Endothelial cell of umbilical vein (primary cell): ENCODE data around the gene CST8. TPM values are rescaled to one million over a fixed set of nuclear protein-coding genes. Genes with fewer than 3 reads are reported as not detected.

Source experiments
- BruUV-seq: library from RNA; stranded (reverse); fragments of 400-500 nt; replicated peaks from 2 replicates; lab custom pipeline; 2021; lab: Mats Ljungman, UMichigan
- CTCF ChIA-PET: fragments of 300-600, 350-600 bp; sonication (Branson Sonifier 250); formaldehyde crosslinking; loops from one replicate; lab custom pipeline; 2021; ENCODE audit warnings: antibody characterized with exemption, inconsistent platforms; lab: Charles Lee
- POLR2A ChIA-PET: fragments of 300-600, 350-600 bp; sonication (Branson Sonifier 250); formaldehyde crosslinking; loops from one replicate; lab custom pipeline; 2021; ENCODE audit warnings: antibody characterized with exemption, inconsistent platforms; lab: Charles Lee
- DNase-seq: peaks from one replicate; pipeline ENCODE4 v3.0.0-alpha.2; 2011; ENCODE audit warnings: low read depth, low spot score
- FAIRE-seq: peaks from 2 replicates; lab custom pipeline; 2011; peaks lifted over from hg19 to GRCh38; lab: Jason Lieb, UNC
- H2AFZ ChIP-seq: 2 replicates; pipeline ENCODE4 v1.6.0; 2012; ENCODE audit warnings: low read depth, low read length, control low read depth, inconsistent platforms
- H3K27ac ChIP-seq: 2 replicates; pipeline ENCODE4 v1.5.1; 2011; ENCODE audit warnings: low read depth, mild to moderate bottlenecking, control low read depth, low read length, moderate library complexity; ENCODE audit not compliant: insufficient read depth
- H3K27me3 ChIP-seq, 2 experiments: 2 replicates each; pipeline versions ENCODE4 v1.6.0 to v1.6.1; 2011; ENCODE audit warnings: low read length in 2 of 2, mixed read lengths in 1 of 2; ENCODE audit not compliant: control insufficient read depth in 2 of 2, insufficient read depth in 2 of 2
- H3K36me3 ChIP-seq, 2 experiments: 2 replicates in 1 of 2; 3 replicates in 1 of 2; pipeline ENCODE4 v1.5.1; 2011; ENCODE audit warnings: low read length in 2 of 2, mild to moderate bottlenecking in 1 of 2, moderate library complexity in 1 of 2; ENCODE audit not compliant: control insufficient read depth in 2 of 2, insufficient read depth in 2 of 2; ENCODE audit errors: extremely low read depth in 1 of 2
- H3K4me1 ChIP-seq: 3 replicates; pipeline ENCODE4 v1.5.1; 2011; ENCODE audit warnings: mild to moderate bottlenecking, low read length; ENCODE audit not compliant: control insufficient read depth, insufficient read depth; ENCODE audit errors: extremely low read depth
- H3K4me2 ChIP-seq: 2 replicates; pipeline ENCODE4 v1.6.1; 2011; ENCODE audit warnings: low read length, control low read depth, mixed read lengths; ENCODE audit not compliant: insufficient read depth
- H3K4me3 ChIP-seq, 3 experiments: fragments of 200-600 bp in 1 of 3; sonication (generic), shearing (Covaris generic) in 1 of 3; replicated peaks in 1 of 3; 2 replicates each; pipeline ENCODE4 v1.5.1; 2011 to 2016; ENCODE audit warnings: control low read depth in 3 of 3, low read length in 3 of 3, mild to moderate bottlenecking in 2 of 3, inconsistent platforms in 1 of 3, low read depth in 1 of 3, moderate library complexity in 1 of 3; ENCODE audit not compliant: insufficient read depth in 1 of 3
- H3K79me2 ChIP-seq: 2 replicates; pipeline ENCODE4 v1.6.0; 2012; ENCODE audit warnings: low read length, inconsistent platforms; ENCODE audit not compliant: control insufficient read depth, insufficient read depth
- H3K9ac ChIP-seq: replicated peaks from 2 replicates; pipeline ENCODE3; 2011; ENCODE audit warnings: low read length, control low read depth; ENCODE audit not compliant: insufficient read depth; ENCODE audit errors: extremely low read depth
- H3K9me1 ChIP-seq: replicated peaks from 3 replicates; pipeline ENCODE4 v1.6.0; 2011; ENCODE audit warnings: mild to moderate bottlenecking, low read length; ENCODE audit not compliant: control insufficient read depth, insufficient read depth; ENCODE audit errors: extremely low read depth
- H3K9me3 ChIP-seq: replicated peaks from 2 replicates; pipeline ENCODE4 v1.5.1; 2012; ENCODE audit warnings: low read length, inconsistent platforms; ENCODE audit not compliant: control insufficient read depth, insufficient read depth
- H4K20me1 ChIP-seq: replicated peaks from 2 replicates; pipeline ENCODE3; 2011; ENCODE audit warnings: mild to moderate bottlenecking, low read length; ENCODE audit not compliant: control insufficient read depth, insufficient read depth; ENCODE audit errors: extremely low read depth
- EZH2 ChIP-seq: IDR thresholded peaks from 2 replicates; pipeline ENCODE4 v1.6.1; 2012; ENCODE audit warnings: borderline replicate concordance, low read depth, mild to moderate bottlenecking, moderate library complexity, low read length, inconsistent platforms; ENCODE audit not compliant: severe bottlenecking
- FOS ChIP-seq: IDR thresholded peaks from 2 replicates; pipeline ENCODE4 v1.6.1; 2011; ENCODE audit warnings: mild to moderate bottlenecking, low read length, moderate library complexity, borderline replicate concordance; ENCODE audit not compliant: insufficient read depth
- GATA2 ChIP-seq: IDR thresholded peaks from 2 replicates; pipeline ENCODE4 v1.7.0; 2011; ENCODE audit warnings: low read depth, mild to moderate bottlenecking, moderate library complexity, mixed read lengths, low read length; ENCODE audit not compliant: insufficient read length, insufficient read depth
- JUN ChIP-seq: IDR thresholded peaks from 2 replicates; pipeline ENCODE4 v1.6.1; 2011; ENCODE audit warnings: borderline replicate concordance, low read depth; ENCODE audit not compliant: insufficient read length, insufficient read depth
- POLR2A ChIP-seq: IDR thresholded peaks from 2 replicates; pipeline ENCODE4 v1.6.1; 2012; ENCODE audit warnings: low read depth, mild to moderate bottlenecking, control low read depth, low read length
- POLR2AphosphoS5 ChIP-seq: IDR thresholded peaks from 2 replicates; pipeline ENCODE4 v1.6.1; 2012; ENCODE audit warnings: low read depth, mild to moderate bottlenecking, control low read depth, low read length, moderate library complexity; ENCODE audit not compliant: insufficient read depth
- dilution Hi-C: fragments of 300-500 bp; cut with MboI; formaldehyde crosslinking; loops from one replicate; pipeline ENCODE4 v1.15.0; 2019; ENCODE audit warnings: low sequenced_read_pairs; ENCODE audit not compliant: extremely low pct_ligation_motif_present
- intact Hi-C: fragments of 100-400 bp; cut with micrococcal nuclease; formaldehyde crosslinking; loops from one replicate; pipeline ENCODE4 v1.10.0; 2022
- polyA plus RNA-seq, 4 experiments: library from polyadenylated mRNA; depleted of rRNA in 3 of 4; stranded (reverse) in 3 of 4; unstranded in 1 of 4; fragments of >200 nt; gene quantifications; 2 replicates each; pipeline versions ENCODE4 v1.2.1 to v1.2.3, GENCODE V29; 2011 to 2012; ENCODE audit warnings: missing spikeins in 1 of 4
- total RNA-seq: library from RNA; stranded (reverse); gene quantifications from 2 replicates; pipeline ENCODE4 v1.2.3, GENCODE V29; 2021
- TF ChIP-seq, protein P1 (sequence below): IDR thresholded peaks from 2 replicates; pipeline ENCODE4 v1.6.1; 2011; ENCODE audit not compliant: insufficient read depth, insufficient read length
- TF ChIP-seq, protein P2 (sequence below), 2 donors: IDR thresholded peaks; 1 replicate in 1 of 2; 2 replicates in 1 of 2; pipeline ENCODE4 v1.5.1; 2011; ENCODE audit warnings: low read length in 2 of 2, mild to moderate bottlenecking in 2 of 2, moderate library complexity in 2 of 2, control low read depth in 1 of 2, inconsistent platforms in 1 of 2, low read depth in 1 of 2; ENCODE audit not compliant: insufficient read depth in 1 of 2; ENCODE audit errors: extremely low read depth in 1 of 2

The CST8 gene
- total and polyA plus RNA-seq, 2 donors (not counting 3 experiments of a cell fraction or from before 2014, with no cell fraction given): not detected

DNA sequence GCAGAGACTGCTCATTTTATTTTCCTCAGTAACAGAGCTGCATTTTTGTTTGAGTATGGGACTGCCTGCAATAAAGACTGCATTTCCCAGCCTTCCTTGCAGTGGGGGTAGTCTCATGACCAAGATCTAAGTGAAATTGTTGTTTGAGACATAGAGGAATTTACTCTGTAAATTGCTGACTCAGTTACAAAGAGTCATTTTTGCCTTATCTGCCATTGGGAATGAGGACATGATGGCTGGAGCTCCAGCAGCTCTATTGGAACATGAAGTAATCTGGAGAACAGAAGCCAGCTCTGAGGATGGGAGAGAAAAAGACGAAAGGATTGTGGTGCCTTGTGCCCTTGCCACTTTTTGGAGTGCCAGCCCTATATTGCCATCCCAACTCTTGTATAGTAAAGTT, 36.1 kb upstream of the CST8 start:
- H3K4me2 ChIP-seq: no peak overlapping the region
- no peak overlapping the region for H3K4me3 ChIP-seq
- no peak for TF ChIP-seq JUN
- no peak for TF ChIP-seq FOS
- no peak for TF ChIP-seq GATA2
- no peak for TF ChIP-seq POLR2AphosphoS5
- TF ChIP-seq, protein P1, sequence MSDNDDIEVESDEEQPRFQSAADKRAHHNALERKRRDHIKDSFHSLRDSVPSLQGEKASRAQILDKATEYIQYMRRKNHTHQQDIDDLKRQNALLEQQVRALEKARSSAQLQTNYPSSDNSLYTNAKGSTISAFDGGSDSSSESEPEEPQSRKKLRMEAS: no peak
- no peak for TF ChIP-seq EZH2
- no peak for TF ChIP-seq POLR2A
- DNase-seq (no peak), FAIRE-seq (no peak)
- no peaks in the 10 kb centered on the region for H3K4me1 ChIP-seq
- no peaks in the 10 kb centered on the region for H3K9me1 ChIP-seq
- CTCF ChIA-PET: interaction anchor here (1.0 kb wide), 1 partner anchor 10 kb away, joined by 3 read pairs; no protein-coding TSS in a partner anchor
- intact Hi-C loops: no loop called here
- H2AFZ ChIP-seq: no peak overlapping the region
- no peaks in the 10 kb centered on the region for H3K27me3 ChIP-seq
- H3K9ac ChIP-seq: no peak overlapping the region
- BruUV-seq: no TSS peak
- H3K36me3 ChIP-seq: no peaks in the 10 kb centered on the region
- H3K9me3 ChIP-seq: no peaks in the 10 kb centered on the region
- H3K79me2 ChIP-seq: no peaks in the 10 kb centered on the region
- dilution Hi-C loops: no loop called here
- H3K27ac ChIP-seq: no peak overlapping the region
- H4K20me1 ChIP-seq: no peaks in the 10 kb centered on the region
- POLR2A ChIA-PET: no interaction called here

DNA sequence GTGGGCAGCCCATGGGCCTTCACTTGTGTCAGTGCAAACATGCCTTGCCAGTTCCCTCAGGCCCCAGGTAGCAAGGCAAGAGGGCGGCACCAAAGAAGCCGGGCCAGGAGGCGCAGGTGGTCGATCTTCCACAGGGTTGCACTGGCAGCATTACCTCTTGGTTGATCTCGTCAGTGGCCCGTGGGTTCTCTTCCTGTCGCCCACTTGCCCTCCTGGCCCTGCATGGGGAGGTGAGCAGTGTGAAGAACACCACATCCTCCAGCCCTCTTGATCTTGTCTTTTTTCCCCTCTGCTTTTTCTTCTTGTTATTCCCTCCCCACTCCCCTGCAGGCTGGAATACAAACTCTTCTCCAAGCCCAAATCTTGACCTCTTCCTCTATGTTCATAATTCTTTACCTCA, 35.3 kb upstream of the CST8 start:
- no peaks in the 10 kb centered on the region for H4K20me1 ChIP-seq
- no peaks in the 10 kb centered on the region for H3K4me1 ChIP-seq
- dilution Hi-C loops (no loop called here), intact Hi-C loops (no loop called here)
- H3K9ac ChIP-seq: no peak overlapping the region
- no peak overlapping the region for H2AFZ ChIP-seq
- ChIA-PET CTCF (no interaction called here), POLR2A (no interaction called here)
- no peaks in the 10 kb centered on the region for H3K9me3 ChIP-seq
- H3K4me3 ChIP-seq: no peak overlapping the region
- H3K36me3 ChIP-seq: no peaks in the 10 kb centered on the region
- no peak for FAIRE-seq
- no peak for DNase-seq
- TF ChIP-seq, protein P2, sequence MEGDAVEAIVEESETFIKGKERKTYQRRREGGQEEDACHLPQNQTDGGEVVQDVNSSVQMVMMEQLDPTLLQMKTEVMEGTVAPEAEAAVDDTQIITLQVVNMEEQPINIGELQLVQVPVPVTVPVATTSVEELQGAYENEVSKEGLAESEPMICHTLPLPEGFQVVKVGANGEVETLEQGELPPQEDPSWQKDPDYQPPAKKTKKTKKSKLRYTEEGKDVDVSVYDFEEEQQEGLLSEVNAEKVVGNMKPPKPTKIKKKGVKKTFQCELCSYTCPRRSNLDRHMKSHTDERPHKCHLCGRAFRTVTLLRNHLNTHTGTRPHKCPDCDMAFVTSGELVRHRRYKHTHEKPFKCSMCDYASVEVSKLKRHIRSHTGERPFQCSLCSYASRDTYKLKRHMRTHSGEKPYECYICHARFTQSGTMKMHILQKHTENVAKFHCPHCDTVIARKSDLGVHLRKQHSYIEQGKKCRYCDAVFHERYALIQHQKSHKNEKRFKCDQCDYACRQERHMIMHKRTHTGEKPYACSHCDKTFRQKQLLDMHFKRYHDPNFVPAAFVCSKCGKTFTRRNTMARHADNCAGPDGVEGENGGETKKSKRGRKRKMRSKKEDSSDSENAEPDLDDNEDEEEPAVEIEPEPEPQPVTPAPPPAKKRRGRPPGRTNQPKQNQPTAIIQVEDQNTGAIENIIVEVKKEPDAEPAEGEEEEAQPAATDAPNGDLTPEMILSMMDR (IDR thresholded peaks at IDR 0.05; ENCODE audit: extremely low read depth in 1 of 2, insufficient read depth in 1 of 2, low read depth in 1 of 2, low read length in 2 of 2): no peak
- TF ChIP-seq FOS: no peak
- TF ChIP-seq, protein P1: no peak
- no peak for TF ChIP-seq POLR2AphosphoS5
- no peaks in the 10 kb centered on the region for H3K9me1 ChIP-seq
- H3K79me2 ChIP-seq: no peaks in the 10 kb centered on the region
- no peak overlapping the region for H3K27ac ChIP-seq
- no TSS peak for BruUV-seq
- no peak overlapping the region for H3K4me2 ChIP-seq
- H3K27me3 ChIP-seq: no peaks in the 10 kb centered on the region
